Activated naive CD4-positive, alpha-beta T cell treated with anti-CD3 and anti-CD28 coated beads, Interleukin-2, amount 50 U/mL, for 24 hours (primary cell): ENCODE results near the gene EIF5A.
"Not testable (repeated sequence)": the region's sequence is repeated elsewhere in the genome, so short reads cannot be mapped to it uniquely, and the experiment has no call there.

Experiments
- H3K27ac Mint-ChIP-seq: one replicate; pipeline ENCODE4 v1.8.0; 2021; ENCODE audit warnings: mild to moderate bottlenecking, mixed read lengths
- H3K27me3 Mint-ChIP-seq: one replicate; pipeline ENCODE4 v1.8.0; 2021; ENCODE audit warnings: mixed read lengths
- H3K36me3 Mint-ChIP-seq: one replicate; pipeline ENCODE4 v1.8.0; 2021; ENCODE audit warnings: mixed read lengths
- H3K4me1 Mint-ChIP-seq: one replicate; pipeline ENCODE4 v1.8.0; 2021; ENCODE audit warnings: mixed read lengths
- H3K4me3 Mint-ChIP-seq: one replicate; pipeline ENCODE4 v1.8.0; 2021; ENCODE audit warnings: mild to moderate bottlenecking, mixed read lengths
- H3K9me3 Mint-ChIP-seq: one replicate; pipeline ENCODE4 v1.8.0; 2021; ENCODE audit warnings: mixed read lengths

EIF5A gene

DNA sequence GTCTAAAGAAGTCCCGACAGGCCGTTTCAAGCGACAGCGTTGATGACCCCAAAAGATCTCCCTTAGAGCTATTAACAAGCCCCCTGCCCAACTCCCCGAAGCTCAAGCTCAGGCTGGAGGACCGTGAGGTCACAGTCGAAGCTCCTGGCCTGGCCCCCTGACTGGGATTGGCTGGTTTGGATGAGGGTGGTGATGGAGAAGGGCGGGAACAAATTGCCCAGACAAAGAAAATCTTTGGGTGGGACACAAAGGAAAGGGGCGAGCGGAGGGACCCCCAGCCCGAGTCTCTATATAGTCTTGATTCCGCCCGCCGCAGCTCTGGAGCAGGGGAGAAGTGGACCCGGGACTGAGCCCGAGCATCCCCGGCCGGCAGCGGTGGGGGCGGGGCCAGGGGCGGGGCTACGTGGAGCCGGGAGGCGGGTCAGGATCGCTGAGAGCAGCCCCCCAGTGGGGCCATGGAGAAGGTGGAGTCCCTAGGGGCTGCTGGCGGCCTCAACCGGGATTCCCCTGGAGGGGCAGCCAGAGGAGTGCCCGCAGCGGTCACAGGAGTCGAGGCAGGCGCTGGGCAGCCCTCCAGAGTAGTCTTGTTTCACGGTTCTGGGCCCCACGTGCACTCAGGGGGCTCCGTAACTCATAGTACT, 22.7 kb downstream of the EIF5A start:
- Mint-ChIP-seq H3K27ac (peak overlapping the region; percentile 99), H3K27me3 (no peaks in the 10 kb centered on the region), H3K36me3 (no peaks in the 10 kb centered on the region), H3K9me3 (no peaks in the 10 kb centered on the region), H3K4me1 (peaks cover 49% of the 10 kb centered on the region), H3K4me3 (peak overlapping the region; percentile 90)

DNA sequence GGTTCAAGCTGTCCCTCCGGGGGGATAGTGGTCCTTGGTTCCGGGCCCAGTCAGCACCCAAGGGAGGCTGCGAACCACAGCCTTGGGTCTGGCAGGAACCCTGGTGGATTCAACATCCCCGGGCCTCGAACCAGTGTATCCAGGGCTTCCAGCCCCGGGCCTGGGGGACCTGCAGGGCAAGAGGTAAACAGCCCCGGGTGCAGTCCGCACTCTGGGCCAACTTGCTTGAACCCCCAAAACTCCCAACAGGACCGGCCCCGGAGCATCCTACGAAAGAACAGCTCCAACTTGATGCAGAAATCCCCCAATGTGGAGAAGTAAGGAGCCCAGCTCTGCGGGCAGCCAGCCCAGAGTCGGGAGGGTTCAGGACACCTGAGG, 23.2 kb downstream of the EIF5A start:
- Mint-ChIP-seq H3K4me1 (peaks cover 54% of the 10 kb centered on the region), H3K36me3 (no peaks in the 10 kb centered on the region), H3K4me3 (peak overlapping the region; percentile 90), H3K27me3 (no peaks in the 10 kb centered on the region), H3K27ac (no peak overlapping the region), H3K9me3 (no peaks in the 10 kb centered on the region)

- peak overlapping the region; percentile 63 for H3K4me3 Mint-ChIP-seq
- peak overlapping the region; percentile 68 for H3K27ac Mint-ChIP-seq
- H3K9me3 Mint-ChIP-seq: no peaks in the 10 kb centered on the region
- H3K36me3 Mint-ChIP-seq: no peaks in the 10 kb centered on the region
- H3K4me1 Mint-ChIP-seq: peaks cover 64% of the 10 kb centered on the region
- no peaks in the 10 kb centered on the region for H3K27me3 Mint-ChIP-seq
Observed at GRCh38 chr17:7332111-7332510, 24.7 kb downstream of the EIF5A start.

- peaks cover 69% of the 10 kb centered on the region for H3K4me1 Mint-ChIP-seq
- H3K36me3 Mint-ChIP-seq: not testable (repeated sequence)
Observed at GRCh38 chr17:7332600-7333069, 25.2 kb downstream of the EIF5A start.

DNA sequence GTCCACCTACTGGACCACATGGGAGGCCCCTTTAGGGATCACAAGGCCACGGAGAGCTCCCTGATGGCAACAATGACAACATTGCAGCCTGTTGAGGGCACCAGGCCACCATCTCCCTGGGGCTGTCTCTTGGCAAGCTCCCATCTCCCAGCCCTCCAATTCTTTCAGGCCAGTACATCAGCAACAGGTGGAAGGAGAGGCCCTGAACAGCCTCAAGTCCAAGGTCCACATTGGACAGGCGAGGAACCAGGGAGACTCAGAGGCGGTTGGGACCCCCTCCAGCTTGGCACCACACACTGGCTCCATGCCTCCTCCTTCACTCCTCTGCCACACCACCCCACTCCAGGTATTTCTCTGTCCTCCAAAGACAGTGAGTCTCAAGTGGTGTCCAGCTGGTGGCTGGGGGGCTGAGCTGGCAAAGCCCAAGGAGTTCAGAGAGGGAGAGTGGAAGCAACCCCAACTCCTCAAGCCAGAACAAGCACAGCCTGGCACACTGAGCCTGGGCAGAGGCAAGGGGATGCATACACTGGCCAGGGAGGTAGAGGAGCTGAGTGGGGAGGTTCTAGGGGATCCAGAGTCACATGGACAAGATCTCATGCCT, 27.6 kb downstream of the EIF5A start:
- Mint-ChIP-seq H3K4me3 (peak overlapping the region; percentile 89), H3K27ac (peak overlapping the region; percentile 93), H3K9me3 (no peaks in the 10 kb centered on the region), H3K27me3 (no peaks in the 10 kb centered on the region), H3K4me1 (peaks cover 65% of the 10 kb centered on the region), H3K36me3 (no peaks in the 10 kb centered on the region)

More at GRCh38 chr17:7332600-7333069, 25.2 kb downstream of the EIF5A start:
- Mint-ChIP-seq H3K4me3 (peak overlapping the region; percentile 63), H3K27ac (peak overlapping the region; percentile 68)
- not testable (repeated sequence) for H3K9me3 Mint-ChIP-seq, H3K27me3 Mint-ChIP-seq

DNA sequence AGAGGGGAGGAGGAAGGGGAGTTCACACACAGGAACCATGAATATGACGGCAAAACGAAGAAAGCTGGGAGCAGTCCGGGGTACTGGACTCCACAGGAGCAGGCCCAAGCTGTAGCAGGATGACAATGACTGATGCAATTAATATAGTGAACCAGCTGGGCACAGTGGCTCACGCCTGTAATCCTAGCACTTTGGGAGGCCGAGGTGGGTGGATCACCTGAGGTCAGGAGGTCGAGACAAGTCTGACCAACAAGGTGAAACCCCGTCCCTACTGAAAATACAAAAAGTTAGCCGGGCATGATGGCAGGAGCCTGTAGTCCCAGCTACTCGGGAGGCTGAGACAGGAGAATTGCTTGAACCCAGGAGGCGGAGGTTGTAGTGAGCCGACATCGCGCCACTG, 28.3 kb downstream of the EIF5A start:
- H3K4me1 Mint-ChIP-seq: peaks cover 65% of the 10 kb centered on the region
- H3K36me3 Mint-ChIP-seq: not testable (repeated sequence)

DNA sequence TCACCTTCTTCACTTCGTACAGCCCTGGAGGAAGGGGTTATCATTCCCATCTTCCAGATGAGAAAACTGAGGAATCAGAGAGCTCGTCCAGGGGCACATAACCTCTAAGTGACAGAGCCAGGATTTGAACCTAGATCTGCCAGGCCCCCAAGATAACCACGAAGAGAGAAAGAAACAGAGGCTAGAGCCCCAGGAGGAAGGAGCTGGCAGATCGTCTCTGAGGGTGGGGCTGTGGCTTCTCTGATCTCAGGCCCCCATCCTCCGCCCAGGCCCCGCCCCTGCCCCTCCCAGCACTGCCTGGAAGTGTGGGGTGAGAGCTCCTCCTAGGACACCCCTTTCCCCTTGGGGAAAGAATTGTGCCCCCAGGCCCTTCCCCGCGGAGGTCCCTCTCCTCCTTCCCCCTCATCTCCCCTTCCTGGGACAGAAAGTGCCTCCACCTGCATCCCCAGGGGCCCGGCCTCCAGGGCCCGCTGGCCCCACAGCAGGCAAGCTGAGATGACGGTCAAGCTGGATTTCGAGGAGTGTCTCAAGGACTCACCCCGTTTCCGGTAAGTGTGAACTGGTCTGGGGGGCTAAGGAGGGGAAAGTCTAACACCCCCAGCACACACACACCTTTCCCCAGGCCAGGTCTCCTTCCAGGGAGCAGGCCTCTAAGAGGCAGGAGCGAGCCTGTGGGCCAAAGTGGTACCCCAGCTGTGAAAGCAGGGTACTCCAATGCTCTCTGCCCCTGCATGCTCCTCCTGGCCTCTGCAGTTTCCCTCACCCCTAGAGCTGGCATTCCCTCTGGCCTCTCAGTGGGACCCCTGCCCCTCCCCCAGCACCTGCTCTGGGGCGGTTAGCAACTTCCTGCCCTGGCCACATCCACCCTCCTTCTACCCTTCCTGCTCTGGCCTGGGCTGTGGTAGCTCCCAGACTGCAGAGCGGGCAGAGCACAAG, 29.1 kb downstream of the EIF5A start, which contains the start of gene ACAP1:
Gene ACAP1 (plus strand): TSS at position 290 of the 936 bp plus-strand sequence. CDS start 206 bp downstream, at position 496.
- Mint-ChIP-seq H3K4me1 (peaks cover 61% of the 10 kb centered on the region), H3K9me3 (no peaks in the 10 kb centered on the region), H3K27ac (peak within 1 kb of the TSS; percentile 93), H3K27me3 (no peaks in the 10 kb centered on the region), H3K4me3 (peak within 1 kb of the TSS; percentile 89), H3K36me3 (no peaks in the 10 kb centered on the region)

More for the DNA sequence above, 28.3 kb downstream of the EIF5A start:
- H3K4me3 Mint-ChIP-seq: peak overlapping the region; percentile 89
- peak overlapping the region; percentile 93 for H3K27ac Mint-ChIP-seq
- H3K9me3 Mint-ChIP-seq, H3K27me3 Mint-ChIP-seq: not testable (repeated sequence)

- Mint-ChIP-seq H3K27ac (peak overlapping the region; percentile 93), H3K4me3 (peak overlapping the region; percentile 89), H3K4me1 (peaks cover 56% of the 10 kb centered on the region)
- H3K36me3 Mint-ChIP-seq, H3K27me3 Mint-ChIP-seq, H3K9me3 Mint-ChIP-seq: not testable (repeated sequence)
Observed at GRCh38 chr17:7337600-7337999, 30.2 kb downstream of the EIF5A start.

DNA sequence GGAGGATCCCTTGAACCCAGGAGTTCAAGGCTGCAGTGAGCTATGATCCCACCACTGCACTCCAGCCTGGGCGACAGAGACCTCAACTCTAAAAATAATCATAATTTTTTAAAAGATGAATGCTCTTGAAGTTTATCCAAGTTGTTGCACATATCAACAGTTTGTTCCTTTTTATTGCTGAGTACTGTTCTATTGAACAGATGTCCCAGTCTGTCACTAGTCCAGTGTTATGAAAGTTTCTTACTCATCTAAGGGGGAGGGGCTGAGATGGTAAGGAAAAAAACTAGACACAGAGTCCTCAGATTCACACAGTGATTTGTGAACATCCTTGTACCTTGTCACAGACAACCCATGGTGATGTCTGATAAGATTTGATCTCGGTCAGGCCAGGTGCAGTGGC, 32.8 kb downstream of the EIF5A start:
- Mint-ChIP-seq H3K9me3 (no peaks in the 10 kb centered on the region), H3K4me3 (no peak overlapping the region), H3K27ac (no peak overlapping the region), H3K4me1 (peaks cover 35% of the 10 kb centered on the region), H3K27me3 (no peaks in the 10 kb centered on the region), H3K36me3 (no peaks in the 10 kb centered on the region)

GRCh38 chr17:7341842-7342241, 34.4 kb downstream of the EIF5A start:
- Mint-ChIP-seq H3K27ac (peak overlapping the region; percentile 93), H3K36me3 (no peaks in the 10 kb centered on the region)

GRCh38 chr17:7343250-7343649, 35.8 kb downstream of the EIF5A start:
- Mint-ChIP-seq H3K27me3 (no peaks in the 10 kb centered on the region), H3K36me3 (no peaks in the 10 kb centered on the region), H3K9me3 (no peaks in the 10 kb centered on the region), H3K4me3 (no peak overlapping the region), H3K27ac (no peak overlapping the region), H3K4me1 (peaks cover 14% of the 10 kb centered on the region)

More at GRCh38 chr17:7341842-7342241, 34.4 kb downstream of the EIF5A start:
- Mint-ChIP-seq H3K27me3 (no peaks in the 10 kb centered on the region), H3K9me3 (no peaks in the 10 kb centered on the region), H3K4me1 (peaks cover 27% of the 10 kb centered on the region), H3K4me3 (no peak overlapping the region)

- Mint-ChIP-seq H3K9me3 (no peaks in the 10 kb centered on the region), H3K27me3 (no peaks in the 10 kb centered on the region), H3K27ac (no peak overlapping the region), H3K4me1 (peaks cover 7% of the 10 kb centered on the region), H3K4me3 (no peak overlapping the region), H3K36me3 (no peaks in the 10 kb centered on the region)
Observed at GRCh38 chr17:7346761-7347614, 39.6 kb downstream of the EIF5A start.

GRCh38 chr17:7347630-7348477, 40.4 kb downstream of the EIF5A start:
- Mint-ChIP-seq H3K27ac (peak overlapping the region; percentile 30), H3K4me3 (no peak overlapping the region), H3K36me3 (no peaks in the 10 kb centered on the region), H3K9me3 (no peaks in the 10 kb centered on the region), H3K27me3 (no peaks in the 10 kb centered on the region), H3K4me1 (peaks cover 14% of the 10 kb centered on the region)

- no peaks in the 10 kb centered on the region for H3K9me3 Mint-ChIP-seq
- peak overlapping the region; percentile 46 for H3K27ac Mint-ChIP-seq
- no peak overlapping the region for H3K4me3 Mint-ChIP-seq
- no peaks in the 10 kb centered on the region for H3K27me3 Mint-ChIP-seq
- peaks cover 17% of the 10 kb centered on the region for H3K4me1 Mint-ChIP-seq
- no peaks in the 10 kb centered on the region for H3K36me3 Mint-ChIP-seq
Observed at GRCh38 chr17:7348478-7349242, 41.2 kb downstream of the EIF5A start.
